Tibial nerve (tissue), 4 donors: ENCODE measurements around the gene ART1.

ENCODE experiments used
- EP300 ChIP-seq, 2 donors: sonication (generic); formaldehyde crosslinking; IDR thresholded peaks; one replicate each; pipeline ENCODE4 v1.6.1; 2017; ENCODE audit warnings: antibody characterized with exemption in 2 of 2, mild to moderate bottlenecking in 1 of 2
- POLR2A ChIP-seq, 2 donors: fragments of 450-650 bp; IDR thresholded peaks; one replicate each; pipeline ENCODE4 v1.6.1; 2017; ENCODE audit warnings: antibody characterized with exemption in 2 of 2, mild to moderate bottlenecking in 2 of 2, moderate library complexity in 2 of 2
- TF ChIP-seq, protein P1 (sequence below), 5 experiments: fragments of 200-600 bp in 3 of 5; fragments of 450-650 bp in 2 of 5; sonication (generic) in 3 of 5; IDR thresholded peaks; one replicate each; pipeline ENCODE4 v1.5.1; 2016 to 2019; ENCODE audit warnings: antibody characterized with exemption in 5 of 5, mild to moderate bottlenecking in 3 of 5, moderate library complexity in 2 of 5

DNA sequence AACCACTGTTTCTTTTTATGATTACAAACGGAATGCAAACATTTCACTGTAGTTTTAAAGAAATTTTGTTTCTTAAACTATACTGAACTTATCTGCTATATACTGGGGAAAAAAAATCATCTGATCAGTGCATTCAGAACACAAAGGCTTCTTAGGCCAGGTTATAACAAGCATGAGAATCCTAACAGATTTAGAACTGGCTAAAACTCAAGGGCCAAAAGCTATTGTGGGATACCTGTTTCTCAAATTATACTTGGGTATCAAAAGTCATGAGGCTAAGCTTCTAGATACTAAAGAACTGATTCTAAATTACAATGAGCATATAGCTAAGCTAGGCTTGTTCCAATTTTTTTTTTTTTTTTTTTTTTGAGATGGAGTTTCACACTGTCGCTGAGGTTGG, 56.0 kb downstream of the ART1 start:
- TF ChIP-seq EP300 (IDR thresholded peaks at IDR 0.05) (no peak), POLR2A (IDR thresholded peaks at IDR 0.05) (no peak)
- TF ChIP-seq, protein P1, sequence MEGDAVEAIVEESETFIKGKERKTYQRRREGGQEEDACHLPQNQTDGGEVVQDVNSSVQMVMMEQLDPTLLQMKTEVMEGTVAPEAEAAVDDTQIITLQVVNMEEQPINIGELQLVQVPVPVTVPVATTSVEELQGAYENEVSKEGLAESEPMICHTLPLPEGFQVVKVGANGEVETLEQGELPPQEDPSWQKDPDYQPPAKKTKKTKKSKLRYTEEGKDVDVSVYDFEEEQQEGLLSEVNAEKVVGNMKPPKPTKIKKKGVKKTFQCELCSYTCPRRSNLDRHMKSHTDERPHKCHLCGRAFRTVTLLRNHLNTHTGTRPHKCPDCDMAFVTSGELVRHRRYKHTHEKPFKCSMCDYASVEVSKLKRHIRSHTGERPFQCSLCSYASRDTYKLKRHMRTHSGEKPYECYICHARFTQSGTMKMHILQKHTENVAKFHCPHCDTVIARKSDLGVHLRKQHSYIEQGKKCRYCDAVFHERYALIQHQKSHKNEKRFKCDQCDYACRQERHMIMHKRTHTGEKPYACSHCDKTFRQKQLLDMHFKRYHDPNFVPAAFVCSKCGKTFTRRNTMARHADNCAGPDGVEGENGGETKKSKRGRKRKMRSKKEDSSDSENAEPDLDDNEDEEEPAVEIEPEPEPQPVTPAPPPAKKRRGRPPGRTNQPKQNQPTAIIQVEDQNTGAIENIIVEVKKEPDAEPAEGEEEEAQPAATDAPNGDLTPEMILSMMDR (IDR thresholded peaks at IDR 0.05): no peak
